Trophoblast cell (in vitro differentiated cells and primary cell): ENCODE data around the gene SNX19.

Experiments
- DNase-seq, 2 donors: peaks; one replicate each; pipeline ENCODE4 v3.0.0-alpha.2; 2016
- H2AFZ ChIP-seq: 2 replicates; pipeline ENCODE4 v1.6.1; 2013; ENCODE audit warnings: low read length, moderate library complexity, mild to moderate bottlenecking; ENCODE audit not compliant: insufficient read depth, poor library complexity
- H2AK5ac ChIP-seq: 2 replicates; pipeline ENCODE4 v1.6.1; 2013; ENCODE audit warnings: mild to moderate bottlenecking, low read length
- H2BK120ac ChIP-seq: 2 replicates; pipeline ENCODE4 v1.6.1; 2013; ENCODE audit warnings: low read length, mild to moderate bottlenecking, moderate library complexity; ENCODE audit not compliant: insufficient read depth, poor library complexity
- H2BK12ac ChIP-seq: 2 replicates; pipeline ENCODE4 v1.6.1; 2013; ENCODE audit warnings: mild to moderate bottlenecking, low read length, moderate library complexity
- H2BK5ac ChIP-seq: 2 replicates; pipeline ENCODE4 v1.6.1; 2013; ENCODE audit warnings: low read length, low read depth, moderate library complexity, mild to moderate bottlenecking; ENCODE audit not compliant: poor library complexity
- H3K14ac ChIP-seq: 2 replicates; pipeline ENCODE4 v1.6.1; 2013; ENCODE audit warnings: mild to moderate bottlenecking, low read length
- H3K18ac ChIP-seq: 2 replicates; pipeline ENCODE4 v1.6.1; 2013; ENCODE audit warnings: mild to moderate bottlenecking, low read length
- H3K23ac ChIP-seq: 2 replicates; pipeline ENCODE4 v1.6.1; 2013; ENCODE audit warnings: low read length
- H3K27ac ChIP-seq: 2 replicates; pipeline ENCODE4 v1.5.1; 2013; ENCODE audit warnings: low read depth, mild to moderate bottlenecking, inconsistent platforms, low read length, moderate library complexity
- H3K27me3 ChIP-seq: 2 replicates; pipeline ENCODE4 v1.6.1; 2013; ENCODE audit warnings: inconsistent platforms, mild to moderate bottlenecking, low read length, moderate library complexity; ENCODE audit not compliant: insufficient read depth
- H3K36me3 ChIP-seq, 2 experiments: 1 replicate in 1 of 2; 2 replicates in 1 of 2; pipeline ENCODE4 v1.6.1; 2013; ENCODE audit warnings: low read length in 2 of 2, mild to moderate bottlenecking in 2 of 2, moderate library complexity in 1 of 2; ENCODE audit not compliant: insufficient read depth in 2 of 2, control insufficient read depth in 1 of 2
- H3K4ac ChIP-seq: 2 replicates; pipeline ENCODE4 v1.6.1; 2013; ENCODE audit warnings: low read depth, mild to moderate bottlenecking, low read length, moderate library complexity
- H3K4me1 ChIP-seq, 2 experiments: 1 replicate in 1 of 2; 2 replicates in 1 of 2; pipeline ENCODE4 v1.6.1; 2013; ENCODE audit warnings: low read length in 2 of 2, mild to moderate bottlenecking in 2 of 2, moderate library complexity in 1 of 2; ENCODE audit not compliant: insufficient read depth in 2 of 2, control insufficient read depth in 1 of 2
- H3K4me2 ChIP-seq: 2 replicates; pipeline ENCODE4 v1.6.1; 2013; ENCODE audit warnings: inconsistent platforms, mild to moderate bottlenecking, low read length, moderate library complexity
- H3K4me3 ChIP-seq: 2 replicates; pipeline ENCODE4 v1.5.1; 2013; ENCODE audit warnings: mild to moderate bottlenecking, low read depth, low read length, inconsistent platforms
- H3K79me1 ChIP-seq: one replicate; pipeline ENCODE4 v1.6.1; 2013; ENCODE audit warnings: low read length
- H3K79me2 ChIP-seq: 2 replicates; pipeline ENCODE4 v1.6.1; 2013; ENCODE audit warnings: low read length, mild to moderate bottlenecking; ENCODE audit not compliant: control insufficient read depth, insufficient read depth, poor library complexity
- H3K9ac ChIP-seq: 2 replicates; pipeline ENCODE4 v1.6.1; 2013; ENCODE audit warnings: mild to moderate bottlenecking, low read length
- H3K9me3 ChIP-seq: 2 replicates; pipeline ENCODE4 v1.6.1; 2013; ENCODE audit warnings: low read depth, mild to moderate bottlenecking, control low read depth, inconsistent platforms, low read length; ENCODE audit not compliant: insufficient read depth
- H4K12ac ChIP-seq: 2 replicates; pipeline ENCODE4 v1.6.1; 2013; ENCODE audit warnings: low read depth, mild to moderate bottlenecking, low read length, moderate library complexity
- H4K8ac ChIP-seq: 2 replicates; pipeline ENCODE4 v1.6.1; 2013; ENCODE audit warnings: low read depth, mild to moderate bottlenecking, low read length, moderate library complexity
- H4K91ac ChIP-seq: one replicate; pipeline ENCODE4 v1.6.1; 2013; ENCODE audit warnings: low read depth, mild to moderate bottlenecking, low read length, moderate library complexity
- WGBS: extraction: QIAGEN DNeasy Blood & Tissue Kit; methylation state at CpG from one replicate; pipeline ENCODE4 v1.1.7; 2013; ENCODE audit warnings: missing lambda C conversion rate; ENCODE audit not compliant: insufficient read length, insufficient coverage; ENCODE audit errors: extremely low coverage; 5-methylcytosine and 5-hydroxymethylcytosine counted together

The SNX19 gene

DNA sequence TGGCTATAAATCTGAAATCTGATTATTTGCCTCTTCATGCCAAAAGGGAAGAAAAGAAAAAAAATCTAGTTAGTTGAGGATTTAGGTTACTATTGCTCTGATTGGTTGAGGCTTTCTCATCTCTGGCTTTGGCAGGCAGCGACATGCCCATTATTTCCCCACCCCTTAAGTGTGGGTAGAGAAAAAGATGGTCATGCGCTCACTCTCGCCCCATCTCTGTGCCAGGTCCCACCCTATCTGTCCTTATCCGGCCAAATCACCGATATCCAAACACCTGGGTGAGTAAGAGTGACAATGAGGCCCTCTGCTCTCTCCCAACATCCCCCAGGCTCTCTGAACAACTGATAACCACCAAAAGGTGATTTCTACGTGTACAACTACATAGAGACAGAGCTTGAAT is 31.2 kb upstream of the SNX19 start:
- no peak overlapping the region for H2BK5ac ChIP-seq
- H2AK5ac ChIP-seq, result no peak overlapping the region
- no peaks in the 10 kb centered on the region for H3K9me3 ChIP-seq
- H3K4ac ChIP-seq, result no peak overlapping the region
- WGBS, result no CpG with 5 or more reads among the region's 6 CpGs
- no peaks in the 10 kb centered on the region for H3K27me3 ChIP-seq
- no peak overlapping the region for H3K27ac ChIP-seq
- H3K79me1 ChIP-seq, result no peaks in the 10 kb centered on the region
- H3K18ac ChIP-seq, result no peak overlapping the region
- no peaks in the 10 kb centered on the region for H3K36me3 ChIP-seq
- H2BK120ac ChIP-seq, result no peak overlapping the region
- H3K79me2 ChIP-seq, result no peaks in the 10 kb centered on the region
- H3K23ac ChIP-seq, result no peak overlapping the region
- H3K4me1 ChIP-seq, result no peaks in the 10 kb centered on the region
- H2AFZ ChIP-seq, result no peak overlapping the region
- H4K12ac ChIP-seq, result no peak overlapping the region
- no peak overlapping the region for H3K14ac ChIP-seq
- H3K9ac ChIP-seq, result peak overlapping the region; percentile 66
- no peak overlapping the region for H3K4me2 ChIP-seq
- no peak overlapping the region for H4K8ac ChIP-seq
- H4K91ac ChIP-seq, result no peak overlapping the region
- no peak overlapping the region for H3K4me3 ChIP-seq
- DNase-seq, result no peak
- H2BK12ac ChIP-seq, result no peak overlapping the region

DNA sequence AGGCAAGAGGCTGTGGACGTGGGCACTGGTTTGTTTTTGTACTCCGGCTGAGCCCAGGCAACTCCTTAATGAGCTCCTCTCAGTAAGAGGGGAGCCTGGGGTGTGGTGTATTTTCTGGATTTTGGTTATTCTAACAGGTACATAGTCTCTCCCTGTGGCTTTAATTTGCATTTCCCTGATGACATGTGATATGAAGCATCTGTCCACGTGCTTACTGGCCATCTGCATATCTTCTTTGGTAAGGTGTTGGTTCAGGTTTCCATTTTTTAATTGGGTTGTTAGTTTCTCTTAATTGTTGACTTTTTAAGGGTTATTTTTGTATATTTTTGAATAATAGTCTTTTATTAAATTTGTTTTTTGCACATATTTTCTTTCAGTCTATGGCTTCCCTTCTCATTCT is 30.8 kb upstream of the SNX19 start:
- Histone ChIP-seq H3K9me3 (no peaks in the 10 kb centered on the region), H4K91ac (no peak overlapping the region), H3K79me2 (no peaks in the 10 kb centered on the region), H3K27ac (no peak overlapping the region), H3K14ac (no peak overlapping the region), H2BK12ac (no peak overlapping the region), H3K9ac (no peak overlapping the region), H2BK120ac (no peak overlapping the region), H3K4me1 (no peaks in the 10 kb centered on the region), H3K4me2 (no peak overlapping the region), H3K18ac (no peak overlapping the region), H3K36me3 (no peaks in the 10 kb centered on the region), H2BK5ac (no peak overlapping the region), H4K8ac (no peak overlapping the region), H4K12ac (no peak overlapping the region), H3K4ac (no peak overlapping the region), H3K27me3 (no peaks in the 10 kb centered on the region), H3K23ac (no peak overlapping the region), H2AK5ac (no peak overlapping the region), H3K4me3 (no peak overlapping the region), H2AFZ (no peak overlapping the region), H3K79me1 (no peaks in the 10 kb centered on the region)
- WGBS, result no CpG with 5 or more reads among the region's 3 CpGs
- no peak for DNase-seq

DNA sequence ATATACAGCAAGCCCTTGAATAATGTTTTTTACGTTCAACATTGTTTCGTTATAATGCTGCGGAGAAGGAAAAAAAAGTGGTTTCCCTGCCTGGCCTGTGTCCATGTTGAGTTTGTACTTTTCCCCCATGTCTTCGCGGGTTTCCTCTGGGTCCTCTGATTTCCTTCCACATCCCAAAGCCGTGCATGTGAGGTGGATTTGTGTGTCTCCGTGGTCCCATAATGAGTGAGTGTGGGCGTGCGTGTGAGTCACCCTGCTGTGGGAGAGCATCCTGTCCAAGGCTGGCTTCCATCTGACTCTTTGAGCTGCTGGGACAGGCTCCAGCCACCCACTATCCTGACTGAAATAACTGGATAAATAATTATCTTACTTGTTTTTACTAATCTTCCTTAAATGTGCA is 29.6 kb upstream of the SNX19 start:
- no CpG with 5 or more reads among the region's 9 CpGs for WGBS
- H2BK5ac ChIP-seq, result no peak overlapping the region

DNA sequence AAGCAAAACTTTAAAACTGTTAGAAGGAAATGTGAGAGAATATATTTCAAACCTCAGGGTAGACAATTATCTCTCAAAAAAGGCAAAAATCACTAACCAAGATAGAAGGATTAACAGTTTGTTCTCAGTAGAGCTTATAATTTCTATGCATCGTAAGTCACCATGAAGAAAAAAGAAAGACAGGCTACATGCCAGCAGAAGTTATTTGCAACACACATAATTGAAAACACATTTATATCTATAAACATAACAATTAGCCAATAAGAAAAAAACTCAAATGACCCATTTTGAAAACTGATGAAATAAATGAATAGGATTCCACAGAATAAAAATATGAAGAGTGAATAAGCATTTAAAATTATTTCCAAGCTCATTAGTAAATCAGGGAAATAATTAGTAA is 24.4 kb upstream of the SNX19 start:
- DNase-seq, result no peak
- peaks cover 0 to 2% of the 10 kb centered on the region in 2 experiments for H3K4me1 ChIP-seq
- no peaks in the 10 kb centered on the region for H3K9me3 ChIP-seq
- H3K27me3 ChIP-seq, result no peaks in the 10 kb centered on the region
- no peak overlapping the region for H4K91ac ChIP-seq
- H3K27ac ChIP-seq, result no peak overlapping the region
- H3K79me2 ChIP-seq, result no peaks in the 10 kb centered on the region
- H2AFZ ChIP-seq, result no peak overlapping the region
- H4K12ac ChIP-seq, result no peak overlapping the region
- H2BK12ac ChIP-seq, result no peak overlapping the region
- no peak overlapping the region for H3K9ac ChIP-seq
- H3K4me2 ChIP-seq, result no peak overlapping the region
- H3K23ac ChIP-seq, result no peak overlapping the region
- H2AK5ac ChIP-seq, result no peak overlapping the region
- WGBS, result no CpG with 5 or more reads among the region's 1 CpG
- H2BK120ac ChIP-seq, result no peak overlapping the region
- no peaks in the 10 kb centered on the region for H3K79me1 ChIP-seq
- no peaks in the 10 kb centered on the region for H3K36me3 ChIP-seq
- no peak overlapping the region for H3K4me3 ChIP-seq
- H3K14ac ChIP-seq, result no peak overlapping the region
- H3K18ac ChIP-seq, result no peak overlapping the region
- no peak overlapping the region for H3K4ac ChIP-seq
- H4K8ac ChIP-seq, result no peak overlapping the region
- no peak overlapping the region for H2BK5ac ChIP-seq

More for the DNA sequence above, 29.6 kb upstream of the SNX19 start:
- Histone ChIP-seq H2AFZ (no peak overlapping the region), H3K36me3 (no peaks in the 10 kb centered on the region), H3K79me2 (no peaks in the 10 kb centered on the region), H2AK5ac (no peak overlapping the region), H3K4me1 (no peaks in the 10 kb centered on the region), H3K4ac (no peak overlapping the region), H2BK120ac (no peak overlapping the region), H3K27me3 (no peaks in the 10 kb centered on the region), H4K12ac (no peak overlapping the region), H3K79me1 (no peaks in the 10 kb centered on the region), H3K18ac (no peak overlapping the region), H3K9me3 (no peaks in the 10 kb centered on the region), H3K9ac (no peak overlapping the region), H3K27ac (no peak overlapping the region), H3K14ac (no peak overlapping the region), H4K91ac (no peak overlapping the region), H3K23ac (no peak overlapping the region), H2BK12ac (no peak overlapping the region), H3K4me2 (no peak overlapping the region), H3K4me3 (no peak overlapping the region), H4K8ac (no peak overlapping the region)
- DNase-seq, result no peak
